ENCODE results near the gene XPR1. TPM values are rescaled to one million over a fixed set of nuclear protein-coding genes. Genes with fewer than 3 reads are reported as not detected.
"Not testable (repeated sequence)": the region's sequence is repeated elsewhere in the genome, so short reads cannot be mapped to it uniquely, and the experiment has no call there.

XPR1 gene
- total RNA-seq, 1 experiment from 2014 or later: 12.8 TPM

DNA sequence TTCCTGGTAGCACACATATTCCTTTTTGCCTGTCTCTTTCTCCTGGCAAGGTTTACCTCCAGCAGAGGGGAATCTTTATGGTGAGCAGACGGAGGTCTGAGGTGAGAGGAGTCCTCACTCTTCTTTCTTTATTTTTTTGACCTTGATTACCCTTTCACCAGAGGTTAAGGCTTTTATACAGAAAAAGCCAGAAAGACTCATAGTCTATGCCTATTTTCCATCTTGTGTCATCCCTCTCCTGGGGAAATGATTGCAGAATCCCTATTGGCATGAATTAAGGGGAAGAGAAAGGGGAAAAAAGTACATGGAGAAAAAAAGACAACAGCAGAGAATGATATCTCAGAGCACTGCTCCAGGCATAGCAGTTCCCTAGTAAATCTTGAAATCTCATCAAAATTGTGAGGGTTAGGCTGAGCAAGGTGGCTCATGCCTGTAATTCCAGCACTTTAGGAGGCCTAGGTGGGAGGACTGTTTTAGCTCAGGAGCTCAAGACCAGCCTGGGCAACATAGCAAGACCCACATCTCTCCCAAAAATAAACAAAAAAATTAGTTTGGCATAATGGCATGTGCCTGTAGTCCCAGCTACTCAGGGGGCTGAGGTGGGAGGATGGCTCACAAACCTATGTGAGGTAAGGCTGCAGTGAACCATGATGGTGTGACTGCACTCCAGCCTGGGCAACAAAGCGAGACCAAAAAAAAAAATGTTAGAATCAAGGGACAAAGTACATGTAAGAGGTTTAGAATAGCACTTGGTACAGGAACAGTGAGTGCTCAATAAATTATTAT is 1.2 kb upstream of the XPR1 start:
- no peak for DNase-seq
- Histone ChIP-seq H3K4me3 (no peak overlapping the region), H3K36me3 (no peaks in the 10 kb centered on the region), H3K27me3 (no peaks in the 10 kb centered on the region), H3K9me3 (no peaks in the 10 kb centered on the region)

DNA sequence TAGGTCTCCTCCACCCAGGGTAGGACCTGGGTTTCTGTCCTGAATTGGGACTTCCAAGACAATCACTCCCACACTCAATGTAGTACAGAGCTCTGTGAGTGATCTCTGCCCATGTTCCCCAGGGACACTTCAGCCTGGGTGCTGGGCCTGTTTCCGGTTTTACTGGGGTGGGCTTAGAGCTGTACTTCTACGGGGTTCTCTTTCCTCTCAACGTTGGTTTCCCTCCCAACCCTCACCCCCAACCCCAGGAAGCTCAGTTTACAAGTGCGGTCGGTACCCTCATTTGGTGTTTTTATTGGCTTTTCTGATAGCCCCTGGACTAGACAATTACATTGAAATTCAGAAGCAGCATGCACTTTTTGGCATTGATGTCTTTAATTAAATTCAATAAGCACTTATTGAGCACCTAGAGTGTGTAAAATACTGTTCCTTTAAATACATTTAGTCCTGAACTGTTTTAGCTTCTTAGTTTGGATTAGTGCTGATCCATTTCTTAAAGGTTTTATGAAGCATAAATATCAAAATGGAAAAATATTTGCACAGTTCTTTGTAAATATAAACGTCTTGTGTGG is 542 bp upstream of the XPR1 start:
- Histone ChIP-seq H3K27me3 (no peaks in the 10 kb centered on the region), H3K4me3 (peak overlapping the region; percentile 86), H3K9me3 (no peaks in the 10 kb centered on the region), H3K36me3 (no peaks in the 10 kb centered on the region)
- DNase-seq: no peak

DNA sequence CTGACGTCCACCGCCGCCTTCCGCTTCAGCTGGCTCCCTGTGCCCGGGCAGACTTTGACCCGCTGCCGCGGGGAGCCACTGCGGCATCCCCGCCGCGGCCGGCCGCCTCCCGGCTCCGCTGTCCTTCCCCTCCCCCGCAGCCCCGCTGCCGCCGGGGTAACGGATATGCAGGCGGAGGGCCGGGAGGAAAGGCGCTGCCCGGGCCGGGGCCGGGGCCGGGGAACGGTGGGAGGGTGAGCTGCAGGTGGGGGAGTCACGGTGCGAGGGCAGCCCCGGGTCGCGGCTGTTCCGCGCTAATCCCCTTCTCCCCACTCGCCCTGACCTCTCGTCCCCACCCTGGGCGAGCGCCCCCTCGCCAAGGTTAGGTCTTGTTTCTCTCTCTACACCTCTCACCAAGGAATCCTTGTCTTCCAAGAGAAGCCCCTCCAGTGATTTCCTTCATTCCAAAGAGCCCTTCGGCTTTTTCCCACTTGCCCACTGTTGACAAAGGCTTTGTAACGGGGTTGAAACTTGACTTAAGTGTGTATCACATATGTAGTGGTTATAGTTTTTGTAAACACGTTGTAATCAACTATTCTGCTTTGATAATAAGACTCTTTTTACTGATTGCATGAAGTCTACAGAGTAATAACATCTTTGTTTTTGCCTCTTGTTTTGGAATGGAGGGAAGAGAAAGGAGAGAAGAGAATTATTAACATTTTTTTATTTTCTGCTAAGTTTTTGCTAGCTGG is 669 bp downstream of the XPR1 start:
- peak overlapping the region; percentile 86 for H3K4me3 ChIP-seq
- H3K27me3 ChIP-seq: no peaks in the 10 kb centered on the region
- peak; percentile 72 for DNase-seq
- H3K36me3 ChIP-seq: no peaks in the 10 kb centered on the region
- no peaks in the 10 kb centered on the region for H3K9me3 ChIP-seq

DNA sequence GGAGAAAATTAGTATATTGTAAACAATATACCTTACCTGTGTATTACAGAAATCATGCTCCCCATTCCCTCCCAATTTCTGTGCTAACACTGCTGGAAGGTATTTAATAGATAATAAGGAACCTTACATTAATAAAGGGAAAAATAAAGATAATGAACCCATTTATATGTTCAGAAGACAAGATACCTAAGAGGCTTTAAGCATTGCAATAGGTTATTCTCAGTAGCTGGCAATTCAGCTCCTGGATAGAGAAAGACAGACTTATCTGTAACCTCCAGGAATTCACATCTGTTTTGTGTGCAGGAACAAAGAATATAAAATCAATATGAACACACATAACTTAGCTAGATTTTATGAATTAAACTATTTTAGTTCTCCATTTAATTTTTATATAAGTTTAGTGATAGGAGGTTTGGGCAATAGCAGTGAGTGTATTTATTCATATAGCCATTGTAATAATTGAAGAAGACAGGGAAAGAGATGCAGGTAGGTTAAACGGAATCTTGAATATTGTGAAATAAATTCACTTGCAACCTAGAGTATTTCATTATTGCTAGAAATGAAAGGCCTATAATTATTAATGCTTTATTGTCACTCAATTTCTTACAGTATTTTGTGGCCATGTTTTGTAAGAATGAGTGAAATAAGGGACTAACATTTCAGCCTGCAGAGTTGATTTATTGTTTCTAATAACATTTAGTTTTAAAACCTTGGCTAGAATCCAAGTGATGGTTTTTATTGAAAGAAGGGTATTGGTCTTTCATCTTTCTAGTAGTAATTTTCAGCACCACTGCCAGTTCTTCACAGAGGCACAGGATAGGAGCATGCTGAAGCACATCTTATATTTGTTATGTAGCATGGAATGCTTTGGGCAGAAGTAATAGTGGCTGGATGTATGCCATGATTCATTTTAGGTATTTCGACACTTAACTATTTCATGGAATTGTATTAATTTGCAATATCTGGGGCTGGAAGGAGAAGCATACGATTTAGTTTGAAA is 1.5 kb downstream of the XPR1 start:
- no peaks in the 10 kb centered on the region for H3K27me3 ChIP-seq
- no peaks in the 10 kb centered on the region for H3K9me3 ChIP-seq
- DNase-seq: no peak
- peak overlapping the region; percentile 86 for H3K4me3 ChIP-seq
- no peaks in the 10 kb centered on the region for H3K36me3 ChIP-seq

- no peak for DNase-seq
- no peak overlapping the region for H3K4me3 ChIP-seq
- no peaks in the 10 kb centered on the region for H3K9me3 ChIP-seq
- no peaks in the 10 kb centered on the region for H3K36me3 ChIP-seq
- H3K27me3 ChIP-seq: no peaks in the 10 kb centered on the region
These were observed 4.3 kb downstream of the XPR1 start for GRCh38 chr1:180636138-180636537.

DNA sequence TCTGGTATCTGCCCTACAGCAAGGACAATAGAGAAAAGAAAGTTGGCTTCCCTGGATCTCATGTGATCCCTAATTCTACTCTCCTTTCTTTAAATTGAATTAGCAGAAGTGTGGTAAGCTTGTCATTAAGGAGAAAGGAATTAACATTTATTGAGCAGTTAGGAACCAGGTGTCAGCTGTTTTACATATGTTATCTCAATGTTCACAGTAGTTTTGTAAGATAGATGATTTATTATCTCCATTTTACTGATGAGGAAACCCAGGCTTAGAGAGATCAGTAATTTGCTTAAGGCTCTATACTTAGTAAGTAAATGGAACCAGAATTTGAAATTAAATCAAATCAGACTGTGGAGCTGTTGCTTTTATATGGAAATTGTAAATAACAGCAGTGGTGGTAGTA is 8.0 kb downstream of the XPR1 start:
- no peaks in the 10 kb centered on the region for H3K27me3 ChIP-seq
- H3K4me3 ChIP-seq: no peak overlapping the region
- no peak for DNase-seq
- no peaks in the 10 kb centered on the region for H3K36me3 ChIP-seq
- no peaks in the 10 kb centered on the region for H3K9me3 ChIP-seq

- Histone ChIP-seq H3K36me3 (no peaks in the 10 kb centered on the region), H3K27me3 (no peaks in the 10 kb centered on the region), H3K9me3 (no peaks in the 10 kb centered on the region), H3K4me3 (no peak overlapping the region)
- DNase-seq: no peak
These were observed 8.7 kb downstream of the XPR1 start for GRCh38 chr1:180640531-180640949.

DNA sequence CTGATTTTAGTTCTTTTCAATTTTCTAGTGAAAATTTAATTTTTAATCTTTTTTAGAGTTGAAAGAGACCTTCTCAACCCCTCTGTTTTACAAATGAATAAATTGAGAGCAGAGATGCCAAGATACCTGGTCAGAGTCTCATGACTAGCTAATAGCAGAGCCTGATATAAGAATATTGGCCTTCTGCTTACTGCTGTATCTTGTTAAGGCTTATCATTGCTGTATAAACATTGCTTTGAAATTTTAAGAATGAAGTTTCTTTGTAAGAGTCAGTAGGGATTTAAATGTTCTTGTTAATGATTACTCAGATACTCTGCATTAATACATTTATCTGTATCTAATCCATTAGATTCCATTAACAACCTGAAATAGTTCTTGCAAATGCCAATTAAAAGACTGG is 9.8 kb downstream of the XPR1 start:
- Histone ChIP-seq H3K36me3 (no peaks in the 10 kb centered on the region), H3K4me3 (no peak overlapping the region)

GRCh38 chr1:180642781-180643180 is 11.0 kb downstream of the XPR1 start:
- DNase-seq: no peak
- Histone ChIP-seq H3K36me3 (no peaks in the 10 kb centered on the region), H3K9me3 (no peaks in the 10 kb centered on the region), H3K27me3 (no peaks in the 10 kb centered on the region), H3K4me3 (no peak overlapping the region)

More for the DNA sequence above, 9.8 kb downstream of the XPR1 start:
- Histone ChIP-seq H3K9me3 (no peaks in the 10 kb centered on the region), H3K27me3 (no peaks in the 10 kb centered on the region)
- DNase-seq: no peak

DNA sequence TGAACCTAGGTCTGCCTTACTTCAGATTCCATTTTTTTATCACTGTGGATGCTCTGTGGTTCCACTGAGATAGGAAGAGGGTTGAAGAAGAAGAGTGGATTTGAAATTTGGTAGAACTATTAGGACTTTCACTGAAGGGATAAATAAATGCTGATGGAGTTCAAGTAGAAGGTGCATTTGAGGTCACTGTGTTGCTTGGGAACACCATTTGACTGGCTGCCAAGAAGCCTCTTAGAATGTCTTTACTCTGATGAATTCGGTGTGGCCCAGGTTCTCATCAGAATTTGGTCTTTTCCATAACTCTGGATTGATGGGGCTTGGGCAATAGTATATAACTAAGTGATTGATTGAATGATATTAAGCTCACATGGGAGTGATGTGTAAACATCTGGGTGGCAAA is 11.9 kb downstream of the XPR1 start:
- H3K27me3 ChIP-seq: no peaks in the 10 kb centered on the region
- no peak for DNase-seq
- no peaks in the 10 kb centered on the region for H3K36me3 ChIP-seq
- no peak overlapping the region for H3K4me3 ChIP-seq
- no peaks in the 10 kb centered on the region for H3K9me3 ChIP-seq

- Histone ChIP-seq H3K4me3 (no peak overlapping the region), H3K36me3 (no peaks in the 10 kb centered on the region), H3K9me3 (no peaks in the 10 kb centered on the region), H3K27me3 (no peaks in the 10 kb centered on the region)
- DNase-seq: no peak
These were observed 12.8 kb downstream of the XPR1 start for GRCh38 chr1:180644526-180645192.

GRCh38 chr1:180645261-180645660 is 13.4 kb downstream of the XPR1 start:
- H3K4me3 ChIP-seq, H3K9me3 ChIP-seq, H3K36me3 ChIP-seq, H3K27me3 ChIP-seq, DNase-seq: not testable (repeated sequence)

DNA sequence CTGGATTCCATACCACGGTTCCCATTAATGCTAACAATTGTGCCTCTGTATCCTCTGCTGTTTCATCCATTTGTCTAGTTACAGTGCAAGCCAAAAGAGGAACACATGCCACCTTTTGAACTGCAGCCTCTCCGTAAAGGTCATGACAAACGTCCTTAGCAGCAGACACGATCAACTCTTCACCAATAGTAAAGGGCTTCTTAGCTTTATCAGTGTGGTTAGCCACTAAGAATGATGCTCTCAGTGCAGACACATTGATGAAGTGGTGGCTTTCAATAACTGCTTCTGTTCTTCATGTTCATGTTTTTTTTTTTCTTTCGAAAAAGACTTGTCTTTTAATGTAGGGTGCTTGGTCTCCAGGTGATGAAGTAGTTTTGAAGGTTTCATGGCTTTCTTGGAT is 14.3 kb downstream of the XPR1 start:
- no peak for DNase-seq
- no peaks in the 10 kb centered on the region for H3K36me3 ChIP-seq
- H3K4me3 ChIP-seq: no peak overlapping the region

DNA sequence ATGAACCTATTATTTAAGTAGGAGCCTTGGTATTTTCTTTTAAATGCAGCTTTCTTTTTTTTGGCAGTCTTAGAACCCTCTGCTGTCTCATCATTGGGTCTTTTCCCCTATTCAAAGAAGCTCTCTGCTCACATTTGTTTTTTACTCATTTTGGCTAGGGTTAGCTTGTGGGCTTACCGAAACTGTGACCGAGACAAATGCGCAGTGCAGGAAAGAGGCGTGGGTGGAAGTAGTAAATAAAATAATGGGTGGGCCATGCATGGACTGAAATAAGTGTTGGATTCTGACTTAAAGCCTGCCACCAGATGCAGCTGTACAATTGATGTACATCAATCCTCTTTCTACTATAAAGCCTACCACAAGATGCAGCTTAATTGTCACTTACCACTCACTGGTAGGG is 14.7 kb downstream of the XPR1 start:
- H3K4me3 ChIP-seq: no peak overlapping the region
- H3K27me3 ChIP-seq: no peaks in the 10 kb centered on the region

More for the DNA sequence above, 14.3 kb downstream of the XPR1 start:
- H3K9me3 ChIP-seq: no peaks in the 10 kb centered on the region
- H3K27me3 ChIP-seq: no peaks in the 10 kb centered on the region

GRCh38 chr1:180652792-180653191 is 21.0 kb downstream of the XPR1 start:
- H3K36me3 ChIP-seq: no peaks in the 10 kb centered on the region
- no peaks in the 10 kb centered on the region for H3K27me3 ChIP-seq
- peaks cover 15% of the 10 kb centered on the region for H3K9me3 ChIP-seq
- H3K4me3 ChIP-seq: no peak overlapping the region
- DNase-seq: no peak

More for the DNA sequence above, 14.7 kb downstream of the XPR1 start:
- no peak for DNase-seq
- no peaks in the 10 kb centered on the region for H3K9me3 ChIP-seq
- no peaks in the 10 kb centered on the region for H3K36me3 ChIP-seq

- no peaks in the 10 kb centered on the region; the same call in 1 of the 2 replicates for H3K36me3 ChIP-seq
- no peak for DNase-seq
- H3K4me3 ChIP-seq: no peak overlapping the region
- H3K27me3 ChIP-seq: no peaks in the 10 kb centered on the region
- peaks cover 29% of the 10 kb centered on the region for H3K9me3 ChIP-seq
These were observed 30.9 kb downstream of the XPR1 start for GRCh38 chr1:180662709-180663108.

Measured in MG63 (cell line).